HG03108 (cell line): Measurements from ENCODE around the gene CD68.
A peak's percentile ranks its signal among the peaks of the same experiment; 100 is the strongest.

ENCODE experiments used
- ATAC-seq: cut with Tn5 transposase; IDR thresholded peaks from one replicate; pipeline ENCODE4 v1.9.1; 2021; ENCODE audit warnings: moderate library complexity; ENCODE audit not compliant: unreplicated experiment

CD68 gene

DNA sequence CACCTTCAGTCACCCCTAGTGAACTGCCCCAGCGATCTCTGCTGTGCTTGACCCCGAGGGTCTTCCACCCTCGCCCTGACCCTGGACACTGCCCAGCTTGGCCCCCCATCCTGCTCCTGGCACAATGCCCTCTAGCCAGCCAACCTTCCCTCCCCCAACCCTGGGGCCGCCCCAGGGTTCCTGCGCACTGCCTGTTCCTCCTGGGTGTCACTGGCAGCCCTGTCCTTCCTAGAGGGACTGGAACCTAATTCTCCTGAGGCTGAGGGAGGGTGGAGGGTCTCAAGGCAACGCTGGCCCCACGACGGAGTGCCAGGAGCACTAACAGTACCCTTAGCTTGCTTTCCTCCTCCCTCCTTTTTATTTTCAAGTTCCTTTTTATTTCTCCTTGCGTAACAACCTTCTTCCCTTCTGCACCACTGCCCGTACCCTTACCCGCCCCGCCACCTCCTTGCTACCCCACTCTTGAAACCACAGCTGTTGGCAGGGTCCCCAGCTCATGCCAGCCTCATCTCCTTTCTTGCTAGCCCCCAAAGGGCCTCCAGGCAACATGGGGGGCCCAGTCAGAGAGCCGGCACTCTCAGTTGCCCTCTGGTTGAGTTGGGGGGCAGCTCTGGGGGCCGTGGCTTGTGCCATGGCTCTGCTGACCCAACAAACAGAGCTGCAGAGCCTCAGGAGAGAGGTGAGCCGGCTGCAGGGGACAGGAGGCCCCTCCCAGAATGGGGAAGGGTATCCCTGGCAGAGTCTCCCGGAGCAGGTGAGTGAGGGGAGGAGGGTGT lies 20.7 kb upstream of the CD68 start, which contains the start of gene TNFSF13:
Gene TNFSF13, plus strand, starts transcription at position 207 of the 776 bp plus-strand sequence. Its CDS starts 290 bp downstream, at position 497.
- ATAC-seq, result no peak

GRCh38 chr17:7559320-7560171 lies 19.9 kb upstream of the CD68 start:
- no peak for ATAC-seq

GRCh38 chr17:7560172-7561027 lies 19.0 kb upstream of the CD68 start:
- no peak for ATAC-seq

DNA sequence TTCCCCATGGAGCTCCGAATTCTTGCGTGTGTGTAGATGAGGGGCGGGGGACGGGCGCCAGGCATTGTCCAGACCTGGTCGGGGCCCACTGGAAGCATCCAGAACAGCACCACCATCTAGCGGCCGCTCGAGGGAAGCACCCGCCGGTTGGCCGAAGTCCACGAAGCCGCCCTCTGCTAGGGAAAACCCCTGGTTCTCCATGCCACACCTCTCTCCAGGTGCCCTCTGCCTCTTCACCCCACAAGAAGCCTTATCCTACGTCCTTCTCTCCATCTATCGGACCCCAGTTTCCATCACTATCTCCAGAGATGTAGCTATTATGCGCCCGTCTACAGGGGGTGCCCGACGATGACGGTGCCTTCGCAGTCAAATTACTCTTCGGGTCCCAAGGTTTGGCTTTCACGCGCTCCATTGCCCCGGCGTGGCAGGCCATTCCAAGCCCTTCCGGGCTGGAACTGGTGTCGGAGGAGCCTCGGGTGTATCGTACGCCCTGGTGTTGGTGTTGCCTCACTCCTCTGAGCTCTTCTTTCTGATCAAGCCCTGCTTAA lies 18.3 kb upstream of the CD68 start:
- ATAC-seq, result peak; percentile 48

GRCh38 chr17:7561589-7562207 lies 17.7 kb upstream of the CD68 start, which contains the start of gene SENP3:
Gene SENP3 (plus strand): TSS chr17:7561919. CDS start chr17:7563077, 1,158 bp downstream.
- peak; percentile 39 for ATAC-seq

DNA sequence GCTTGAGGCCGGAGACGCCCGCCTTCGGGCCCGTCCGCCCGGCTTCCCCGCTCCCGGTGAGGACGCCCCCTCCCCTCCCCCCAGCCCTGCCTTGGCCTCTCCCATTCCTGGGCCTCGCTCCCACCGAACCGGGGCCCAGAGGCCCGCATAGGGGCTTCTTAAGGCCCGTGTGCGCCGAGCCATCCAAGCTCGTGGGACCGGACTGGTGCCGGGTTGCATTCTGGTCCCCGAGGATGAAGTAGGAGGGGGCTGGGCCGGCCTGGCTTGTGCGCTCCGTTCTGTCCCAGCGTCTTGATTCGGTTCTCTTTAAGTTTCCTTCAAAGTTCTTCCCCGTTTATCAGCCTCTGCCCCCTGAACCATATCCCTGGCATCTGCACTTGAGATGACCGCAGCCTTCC lies 17.2 kb upstream of the CD68 start:
- no peak for ATAC-seq

DNA sequence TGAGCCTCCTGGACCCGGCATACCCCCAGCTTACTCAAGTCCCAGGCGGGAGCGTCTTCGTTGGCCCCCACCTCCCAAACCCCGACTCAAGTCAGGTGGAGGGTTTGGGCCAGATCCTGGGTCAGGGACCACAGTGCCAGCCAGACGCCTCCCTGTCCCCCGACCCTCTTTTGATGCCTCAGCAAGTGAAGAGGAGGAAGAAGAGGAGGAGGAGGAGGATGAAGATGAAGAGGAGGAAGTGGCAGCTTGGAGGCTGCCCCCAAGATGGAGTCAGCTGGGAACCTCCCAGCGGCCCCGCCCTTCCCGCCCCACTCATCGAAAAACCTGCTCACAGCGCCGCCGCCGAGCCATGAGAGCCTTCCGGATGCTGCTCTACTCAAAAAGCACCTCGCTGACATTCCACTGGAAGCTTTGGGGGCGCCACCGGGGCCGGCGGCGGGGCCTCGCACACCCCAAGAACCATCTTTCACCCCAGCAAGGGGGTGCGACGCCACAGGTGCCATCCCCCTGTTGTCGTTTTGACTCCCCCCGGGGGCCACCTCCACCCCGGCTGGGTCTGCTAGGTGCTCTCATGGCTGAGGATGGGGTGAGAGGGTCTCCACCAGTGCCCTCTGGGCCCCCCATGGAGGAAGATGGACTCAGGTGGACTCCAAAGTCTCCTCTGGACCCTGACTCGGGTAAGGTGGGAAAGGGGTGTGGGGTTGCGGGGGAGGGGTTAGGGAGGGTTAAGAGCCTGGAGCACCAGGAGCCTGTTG lies 16.1 kb upstream of the CD68 start:
- no peak for ATAC-seq

DNA sequence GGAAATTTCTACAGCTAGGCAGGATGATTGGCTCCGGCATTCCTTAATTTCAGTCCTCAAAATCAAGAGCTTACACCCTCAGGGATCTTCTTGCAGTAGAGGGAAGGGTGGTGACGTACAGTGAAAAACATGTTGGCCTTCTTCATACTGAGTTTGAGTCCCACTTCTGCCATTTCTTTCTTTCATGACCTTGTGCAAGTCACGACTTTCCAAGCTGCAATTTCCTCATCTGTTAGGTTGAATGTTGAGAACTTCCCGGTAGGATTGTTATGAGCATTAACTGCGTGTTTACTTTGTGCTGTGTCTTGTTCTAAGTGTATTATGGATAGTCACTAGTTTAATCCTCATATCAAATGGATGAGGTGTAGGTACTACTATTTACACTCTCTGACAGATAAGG lies 9.9 kb upstream of the CD68 start:
- ATAC-seq, result no peak

- ATAC-seq, result no peak
Measured at GRCh38 chr17:7570351-7570750, 9.1 kb upstream of the CD68 start.

GRCh38 chr17:7572338-7572587 lies 7.2 kb upstream of the CD68 start:
- ATAC-seq, result no peak

GRCh38 chr17:7572588-7573323 lies 6.7 kb upstream of the CD68 start:
- ATAC-seq, result peak; percentile 93

GRCh38 chr17:7573324-7574080 lies 5.9 kb upstream of the CD68 start:
- ATAC-seq, result no peak

DNA sequence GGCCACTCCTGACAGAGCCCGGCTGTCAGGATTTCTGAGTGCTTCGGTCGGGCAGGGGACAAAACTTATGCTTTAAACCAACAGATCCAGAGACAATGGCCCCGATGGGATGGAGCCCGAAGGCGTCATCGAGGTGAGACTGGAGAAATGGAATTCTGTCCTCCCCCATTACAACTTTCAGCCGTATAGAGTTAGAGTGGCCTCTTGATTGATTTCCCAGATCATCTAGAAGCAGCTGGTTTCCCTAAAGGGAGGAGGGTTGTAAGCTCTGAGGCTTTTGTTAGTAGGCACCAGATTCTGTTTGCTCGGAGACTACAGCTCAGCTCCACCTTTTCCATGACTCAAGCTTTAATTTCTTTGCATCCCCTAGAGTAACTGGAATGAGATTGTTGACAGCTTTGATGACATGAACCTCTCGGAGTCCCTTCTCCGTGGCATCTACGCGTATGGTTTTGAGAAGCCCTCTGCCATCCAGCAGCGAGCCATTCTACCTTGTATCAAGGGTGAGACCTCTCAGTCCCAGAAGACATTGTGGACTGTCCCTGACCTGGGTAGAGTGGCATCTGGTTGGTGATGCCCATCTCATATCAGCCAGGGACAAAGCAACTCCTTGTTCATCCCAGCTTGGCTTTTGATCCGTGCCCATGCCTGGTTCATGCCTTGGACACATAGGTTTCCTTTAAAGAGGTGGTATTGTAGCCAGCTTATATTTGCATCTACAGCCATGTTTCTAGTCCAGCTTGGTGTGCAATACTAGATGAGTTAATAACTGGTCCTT lies 5.1 kb upstream of the CD68 start:
- no peak for ATAC-seq

DNA sequence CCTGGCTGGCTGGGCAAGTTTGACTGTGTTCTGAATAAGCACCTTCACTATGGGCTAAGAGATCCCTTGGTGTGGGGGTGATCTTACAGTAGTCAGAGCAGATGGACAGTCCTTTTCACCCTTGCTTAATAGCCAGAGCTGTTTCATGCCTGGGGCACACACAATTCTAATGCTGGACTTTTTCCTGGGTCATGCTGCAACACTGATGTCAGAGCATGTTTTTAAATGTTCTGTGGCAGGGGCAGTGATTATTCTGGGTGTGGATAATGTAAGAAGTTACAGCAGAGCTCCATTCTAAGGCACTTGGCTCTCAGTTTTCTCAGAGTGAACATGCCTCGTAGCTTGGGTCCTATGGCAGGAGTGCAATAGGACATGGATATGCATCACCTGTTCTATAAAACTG lies 4.0 kb upstream of the CD68 start:
- no peak for ATAC-seq

DNA sequence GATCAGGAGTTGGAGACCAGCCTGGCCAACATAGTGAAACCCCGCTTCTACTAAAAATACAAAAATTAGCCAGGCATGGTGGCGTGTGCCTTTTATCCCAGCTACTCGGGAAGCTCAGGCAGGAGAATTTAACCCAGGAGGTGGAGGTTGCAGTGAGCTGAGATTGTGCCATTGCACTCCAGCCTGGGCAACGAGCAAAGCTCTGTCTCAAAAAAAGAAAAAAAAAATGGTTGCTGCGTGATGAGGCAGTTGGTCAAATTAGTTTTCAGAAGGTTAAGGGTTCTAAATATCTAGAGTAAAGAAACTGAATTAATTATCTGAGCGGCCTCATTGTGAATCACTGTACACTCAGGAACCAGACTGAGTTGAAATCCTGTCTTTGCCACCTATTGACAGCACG lies 3.5 kb upstream of the CD68 start:
- ATAC-seq, result no peak

DNA sequence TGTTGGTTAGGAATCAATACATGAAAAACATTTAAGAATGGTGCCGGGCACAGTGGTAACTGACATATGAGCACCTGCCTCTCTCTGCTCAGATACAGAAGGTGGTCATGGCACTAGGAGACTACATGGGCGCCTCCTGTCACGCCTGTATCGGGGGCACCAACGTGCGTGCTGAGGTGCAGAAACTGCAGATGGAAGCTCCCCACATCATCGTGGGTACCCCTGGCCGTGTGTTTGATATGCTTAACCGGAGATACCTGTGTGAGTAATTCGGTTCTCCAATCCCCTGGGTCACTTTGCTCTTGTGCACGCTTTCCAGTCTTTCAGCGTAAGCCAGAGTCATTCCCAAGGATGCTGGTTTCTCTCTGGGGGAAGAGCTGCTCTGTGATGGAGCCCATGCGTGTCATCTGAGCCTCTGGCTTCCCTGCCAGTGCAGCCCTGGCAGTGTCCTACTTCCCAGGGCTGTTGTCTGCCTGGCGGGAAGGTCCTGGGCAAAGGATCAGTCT lies 3.0 kb upstream of the CD68 start:
- no peak for ATAC-seq
